Keratinocyte (primary cell): Measurements from ENCODE around the gene RAD54L2. TPM values are rescaled to one million over a fixed set of nuclear protein-coding genes. Genes with fewer than 3 reads are reported as not detected.

Experiments
- DNase-seq: peaks from one replicate; pipeline ENCODE4 v3.0.0-alpha.2; 2011; ENCODE audit warnings: low read depth, missing footprints, low spot score
- FAIRE-seq: peaks from 2 replicates; lab custom pipeline; 2011; peaks lifted over from hg19 to GRCh38; lab: Jason Lieb, UNC
- H2AFZ ChIP-seq: 2 replicates; pipeline ENCODE4 v1.6.0; 2012; ENCODE audit warnings: low read length, control low read depth, inconsistent platforms; ENCODE audit not compliant: control insufficient read depth
- H3K27ac ChIP-seq: 2 replicates; pipeline ENCODE4 v1.5.1; 2011; ENCODE audit warnings: low read length; ENCODE audit not compliant: control insufficient read depth, insufficient read depth
- H3K27me3 ChIP-seq: 3 replicates; pipeline ENCODE4 v1.6.0; 2011; ENCODE audit warnings: low read length; ENCODE audit not compliant: control insufficient read depth, insufficient read depth; ENCODE audit errors: extremely low read depth
- H3K36me3 ChIP-seq, 2 experiments: 2 replicates in 1 of 2; 3 replicates in 1 of 2; pipeline ENCODE4 v1.5.1; 2011; ENCODE audit warnings: low read length in 2 of 2, mild to moderate bottlenecking in 1 of 2; ENCODE audit not compliant: control insufficient read depth in 2 of 2, insufficient read depth in 2 of 2; ENCODE audit errors: extremely low read depth in 1 of 2
- H3K4me1 ChIP-seq: 3 replicates; pipeline ENCODE4 v1.5.1; 2011; ENCODE audit warnings: low read length; ENCODE audit not compliant: control insufficient read depth, insufficient read depth; ENCODE audit errors: extremely low read depth
- H3K4me2 ChIP-seq: 3 replicates; pipeline ENCODE4 v1.6.0; 2011; ENCODE audit warnings: low read depth, low read length; ENCODE audit not compliant: control insufficient read depth, insufficient read depth; ENCODE audit errors: extremely low read depth
- H3K4me3 ChIP-seq, 3 experiments: fragments of 200-600 bp in 1 of 3; sonication (generic) in 1 of 3; 2 replicates in 2 of 3; 3 replicates in 1 of 3; pipeline ENCODE4 v1.5.1; 2011 to 2016; ENCODE audit warnings: low read length in 3 of 3, mild to moderate bottlenecking in 3 of 3, control low read depth in 2 of 3, inconsistent platforms in 1 of 3, low read depth in 1 of 3, mixed read lengths in 1 of 3, mixed run types in 1 of 3, moderate library complexity in 1 of 3; ENCODE audit not compliant: control insufficient read depth in 2 of 3, insufficient read depth in 2 of 3; ENCODE audit errors: extremely low read depth in 1 of 3
- H3K79me2 ChIP-seq: 2 replicates; pipeline ENCODE4 v1.6.0; 2012; ENCODE audit warnings: low read length; ENCODE audit not compliant: control insufficient read depth, insufficient read depth
- H3K9ac ChIP-seq: 3 replicates; pipeline ENCODE4 v1.6.0; 2011; ENCODE audit warnings: low read length; ENCODE audit not compliant: control insufficient read depth, insufficient read depth; ENCODE audit errors: extremely low read depth
- H3K9me1 ChIP-seq: 3 replicates; pipeline ENCODE4 v1.6.0; 2011; ENCODE audit warnings: low read length; ENCODE audit not compliant: control insufficient read depth, insufficient read depth; ENCODE audit errors: extremely low read depth
- H3K9me3 ChIP-seq: 2 replicates; pipeline ENCODE4 v1.5.1; 2012; ENCODE audit warnings: low read depth, low read length; ENCODE audit not compliant: control insufficient read depth
- H4K20me1 ChIP-seq: 3 replicates; pipeline ENCODE4 v1.6.0; 2011; ENCODE audit warnings: low read length; ENCODE audit not compliant: control insufficient read depth, insufficient read depth; ENCODE audit errors: extremely low read depth
- EZH2 ChIP-seq: IDR thresholded peaks from one replicate; pipeline ENCODE4 v1.6.1; 2012; ENCODE audit warnings: inconsistent platforms, mild to moderate bottlenecking, low read length, moderate library complexity
- dilution Hi-C: fragments of 300-500 bp; cut with MboI; formaldehyde crosslinking; loops from one replicate; pipeline ENCODE4 v1.7.0; 2020; ENCODE audit warnings: low sequenced_read_pairs; ENCODE audit not compliant: extremely low pct_ligation_motif_present
- polyA plus RNA-seq, 5 experiments: library from polyadenylated mRNA; depleted of rRNA in 3 of 5; stranded (reverse) in 3 of 5; stranded (forward) in 1 of 5; unstranded in 1 of 5; fragments of >200 nt; gene quantifications; 1 replicate in 1 of 5; 2 replicates in 3 of 5; 3 replicates in 1 of 5; pipeline versions ENCODE4 v1.2.1 to v1.2.3, GENCODE V29; 2011 to 2012; ENCODE audit warnings: missing spikeins in 2 of 5, low read depth in 1 of 5, low replicate concordance in 1 of 5
- TF ChIP-seq, protein P1 (sequence below), 3 experiments: IDR thresholded peaks in 1 of 3; conservative IDR thresholded peaks in 1 of 3; optimal IDR thresholded peaks in 1 of 3; 2 replicates in 2 of 3; 3 replicates in 1 of 3; pipeline versions ENCODE3 to v1.5.1; 2011; ENCODE audit warnings: low read length in 3 of 3, mild to moderate bottlenecking in 3 of 3, moderate library complexity in 2 of 3, control low read depth in 1 of 3, inconsistent platforms in 1 of 3; ENCODE audit not compliant: insufficient read depth in 2 of 3; ENCODE audit errors: extremely low read depth in 1 of 3

RAD54L2 gene
- polyA plus RNA-seq, 1 donor (not counting 4 experiments of a cell fraction or from before 2014, with no cell fraction given), result 4.2 TPM

GRCh38 chr3:51549311-51549710 lies 10.8 kb downstream of the RAD54L2 start:
- H3K4me3 ChIP-seq, result no peak overlapping the region
- no peak for DNase-seq
- no peak overlapping the region for H3K4me2 ChIP-seq
- TF ChIP-seq, protein P1, sequence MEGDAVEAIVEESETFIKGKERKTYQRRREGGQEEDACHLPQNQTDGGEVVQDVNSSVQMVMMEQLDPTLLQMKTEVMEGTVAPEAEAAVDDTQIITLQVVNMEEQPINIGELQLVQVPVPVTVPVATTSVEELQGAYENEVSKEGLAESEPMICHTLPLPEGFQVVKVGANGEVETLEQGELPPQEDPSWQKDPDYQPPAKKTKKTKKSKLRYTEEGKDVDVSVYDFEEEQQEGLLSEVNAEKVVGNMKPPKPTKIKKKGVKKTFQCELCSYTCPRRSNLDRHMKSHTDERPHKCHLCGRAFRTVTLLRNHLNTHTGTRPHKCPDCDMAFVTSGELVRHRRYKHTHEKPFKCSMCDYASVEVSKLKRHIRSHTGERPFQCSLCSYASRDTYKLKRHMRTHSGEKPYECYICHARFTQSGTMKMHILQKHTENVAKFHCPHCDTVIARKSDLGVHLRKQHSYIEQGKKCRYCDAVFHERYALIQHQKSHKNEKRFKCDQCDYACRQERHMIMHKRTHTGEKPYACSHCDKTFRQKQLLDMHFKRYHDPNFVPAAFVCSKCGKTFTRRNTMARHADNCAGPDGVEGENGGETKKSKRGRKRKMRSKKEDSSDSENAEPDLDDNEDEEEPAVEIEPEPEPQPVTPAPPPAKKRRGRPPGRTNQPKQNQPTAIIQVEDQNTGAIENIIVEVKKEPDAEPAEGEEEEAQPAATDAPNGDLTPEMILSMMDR (optimal IDR thresholded peaks at IDR 0.05 in 1 of 3, IDR thresholded peaks at IDR 0.05 in 1 of 3, conservative IDR thresholded peaks at IDR 0.05 in 1 of 3; ENCODE audit: extremely low read depth in 1 of 3, insufficient read depth in 2 of 3, low read length in 3 of 3), result no peak
- TF ChIP-seq EZH2, result no peak
- H3K27ac ChIP-seq, result no peak overlapping the region
- H3K9ac ChIP-seq, result no peak overlapping the region
- H3K9me1 ChIP-seq, result no peaks in the 10 kb centered on the region
- FAIRE-seq, result no peak
- H3K4me1 ChIP-seq, result no peaks in the 10 kb centered on the region
- H2AFZ ChIP-seq, result no peak overlapping the region
- no peaks in the 10 kb centered on the region for H4K20me1 ChIP-seq
- peaks cover 16% of the 10 kb centered on the region for H3K79me2 ChIP-seq
- peaks cover 0 to 7% of the 10 kb centered on the region in 2 experiments for H3K36me3 ChIP-seq
- H3K9me3 ChIP-seq, result no peaks in the 10 kb centered on the region
- no peaks in the 10 kb centered on the region for H3K27me3 ChIP-seq
- dilution Hi-C loops, result no loop called here

GRCh38 chr3:51550080-51550819 lies 11.7 kb downstream of the RAD54L2 start:
- Histone ChIP-seq H3K27ac (no peak overlapping the region), H4K20me1 (no peaks in the 10 kb centered on the region), H3K9me3 (no peaks in the 10 kb centered on the region), H3K79me2 (peaks cover 12% of the 10 kb centered on the region), H3K27me3 (no peaks in the 10 kb centered on the region), H3K36me3 (peaks cover 0 to 5% of the 10 kb centered on the region in 2 experiments), H3K4me2 (no peak overlapping the region), H3K9me1 (no peaks in the 10 kb centered on the region), H3K9ac (no peak overlapping the region), H2AFZ (no peak overlapping the region), H3K4me3 (no peak overlapping the region), H3K4me1 (no peaks in the 10 kb centered on the region)
- DNase-seq (no peak), FAIRE-seq (no peak)
- dilution Hi-C loops, result no loop called here
- TF ChIP-seq, protein P1 (optimal IDR thresholded peaks at IDR 0.05 in 1 of 3, IDR thresholded peaks at IDR 0.05 in 1 of 3, conservative IDR thresholded peaks at IDR 0.05 in 1 of 3; ENCODE audit: extremely low read depth in 1 of 3, insufficient read depth in 2 of 3, low read length in 3 of 3), result no peak
- no peak for TF ChIP-seq EZH2
